Measurements from ENCODE around the gene SCRT2. TPM values are rescaled to one million over a fixed set of nuclear protein-coding genes. Genes with fewer than 3 reads are reported as not detected.

Gene SCRT2
- polyA plus RNA-seq, 3 donors: not detected

- Mint-ChIP-seq H3K4me3 (peak overlapping the region; percentile 93), H3K27ac (peak overlapping the region; percentile 89 to 93 (median 92)), H3K4me1 (peaks cover 49% of the 10 kb centered on the region), H3K27me3 (ENCODE audit: low read depth in 3 of 3) (peaks cover 0 to 2% (median 0%) of the 10 kb centered on the region in 3 donors), H3K36me3 (peaks cover 42 to 45% of the 10 kb centered on the region in 2 donors), H3K9me3 (peaks cover 0 to 7% (median 6%) of the 10 kb centered on the region in 7 donors)
- H3K4me2 ChIP-seq (replicated peaks; ENCODE audit: extremely low read depth, low read length, poor library complexity, severe bottlenecking): peak overlapping the region; percentile 78
- peak overlapping the region; percentile 73 for H2AFZ ChIP-seq (ENCODE audit: insufficient read depth, low read depth, low read length, poor library complexity, severe bottlenecking)
- H4K20me1 ChIP-seq (ENCODE audit: insufficient read depth, low read length): peaks cover 49% of the 10 kb centered on the region
- intact Hi-C loops (cut with micrococcal nuclease): loop anchor here in 1 of 2 donors (2.0 to 10.0 kb wide), 3 partner anchors 15 to 183 kb away; partner anchors contain the start of genes CSNK2A1 and FAM110A
- H3K79me2 ChIP-seq (ENCODE audit: insufficient read depth, low read length): peaks cover 27% of the 10 kb centered on the region
- H3K9ac ChIP-seq (ENCODE audit: insufficient read depth, low read length, poor library complexity, severe bottlenecking): peak overlapping the region; percentile 94
- TF ChIP-seq CTCF (IDR thresholded peaks at IDR 0.05): no peak
- peaks cover 4 to 9% of the 10 kb centered on the region in 2 donors for H3K9me3 ChIP-seq (replicated peaks in 1 of 2; ENCODE audit: control insufficient read depth in 1 of 2, insufficient read depth in 1 of 2, low read length in 2 of 2)
- H3K4me1 ChIP-seq (ENCODE audit: control insufficient read depth in 1 of 2, insufficient read depth in 2 of 2, low read length in 2 of 2): peaks cover 33 to 45% of the 10 kb centered on the region in 2 donors
- 53% methylated on average over 13 of the region's 20 CpGs for WGBS (ENCODE audit: insufficient coverage)
- peak; percentile 30 to 65 (median 42) for DNase-seq
- peak overlapping the region; percentile 89 to 99 (median 94) for H3K4me3 ChIP-seq (replicated peaks in 1 of 3; ENCODE audit: low read depth in 2 of 3, low read length in 3 of 3)
- no peaks in the 10 kb centered on the region for H3K27me3 ChIP-seq (ENCODE audit: control insufficient read depth in 2 of 2, insufficient read depth in 2 of 2, low read length in 2 of 2)
- peaks cover 35 to 41% of the 10 kb centered on the region in 2 donors for H3K36me3 ChIP-seq (replicated peaks in 1 of 2; ENCODE audit: control insufficient read depth in 1 of 2, insufficient read depth in 2 of 2, low read length in 2 of 2)
- H3K27ac ChIP-seq (ENCODE audit: low read depth in 1 of 2, low read length in 2 of 2): peak overlapping the region; percentile 62 to 96
These were observed 23.6 kb downstream of the SCRT2 start for GRCh38 chr20:651713-652614.

- Histone ChIP-seq H2AFZ (ENCODE audit: insufficient read depth, low read depth, low read length, poor library complexity, severe bottlenecking) (no peak overlapping the region), H3K9me3 (replicated peaks in 1 of 2; ENCODE audit: control insufficient read depth in 1 of 2, insufficient read depth in 1 of 2, low read length in 2 of 2) (peaks cover 4 to 9% of the 10 kb centered on the region in 2 donors), H3K4me3 (replicated peaks in 1 of 3; ENCODE audit: low read depth in 2 of 3, low read length in 3 of 3) (no peak overlapping the region), H3K79me2 (ENCODE audit: insufficient read depth, low read length) (peaks cover 27% of the 10 kb centered on the region), H3K27me3 (ENCODE audit: control insufficient read depth in 2 of 2, insufficient read depth in 2 of 2, low read length in 2 of 2) (no peaks in the 10 kb centered on the region), H3K36me3 (replicated peaks in 1 of 2; ENCODE audit: control insufficient read depth in 1 of 2, insufficient read depth in 2 of 2, low read length in 2 of 2) (peaks cover 36 to 43% of the 10 kb centered on the region in 2 donors), H3K9ac (ENCODE audit: insufficient read depth, low read length, poor library complexity, severe bottlenecking) (no peak overlapping the region), H3K27ac (ENCODE audit: low read depth in 1 of 2, low read length in 2 of 2) (peak overlapping the region in 1 of 2 donors; percentile 17), H3K4me1 (ENCODE audit: control insufficient read depth in 1 of 2, insufficient read depth in 2 of 2, low read length in 2 of 2) (peaks cover 33 to 47% of the 10 kb centered on the region in 2 donors), H3K4me2 (replicated peaks; ENCODE audit: extremely low read depth, low read length, poor library complexity, severe bottlenecking) (no peak overlapping the region), H4K20me1 (ENCODE audit: insufficient read depth, low read length) (peaks cover 60% of the 10 kb centered on the region)
- WGBS (ENCODE audit: insufficient coverage): 88% methylated on average over 3 of the region's 5 CpGs
- DNase-seq: no peak
- peaks cover 44 to 46% of the 10 kb centered on the region in 2 donors for H3K36me3 Mint-ChIP-seq
- TF ChIP-seq CTCF (IDR thresholded peaks at IDR 0.05): no peak
- peaks cover 50% of the 10 kb centered on the region for H3K4me1 Mint-ChIP-seq
- no peaks in the 10 kb centered on the region for H3K27me3 Mint-ChIP-seq (ENCODE audit: low read depth in 3 of 3)
- peaks cover 0 to 7% (median 6%) of the 10 kb centered on the region in 7 donors for H3K9me3 Mint-ChIP-seq
- peak overlapping the region in 1 of 2 donors; percentile 11 for H3K4me3 Mint-ChIP-seq
- H3K27ac Mint-ChIP-seq: peak overlapping the region in 4 of 7 donors; percentile 8 to 89 (median 30)
- intact Hi-C loops (cut with micrococcal nuclease): loop anchor here in 1 of 2 donors (5.0 to 10.0 kb wide), 2 partner anchors 109 to 184 kb away; partner anchors contain the start of genes CSNK2A1 and FAM110A
These were observed 24.6 kb downstream of the SCRT2 start for GRCh38 chr20:650954-651353.
